Skin of body (tissue), 2 donors: ENCODE data around the gene RGPD8. TPM values are rescaled to one million over a fixed set of nuclear protein-coding genes. Genes with fewer than 3 reads are reported as not detected.
"Not testable (repeated sequence)": the region's sequence is repeated elsewhere in the genome, so short reads cannot be mapped to it uniquely, and the experiment has no call there.

ENCODE experiments used
- DNase-seq: peaks from one replicate; lab custom pipeline; 2025; lab: John Stamatoyannopoulos, UW
- total RNA-seq: library from RNA; depleted of rRNA; stranded (reverse); fragments of >200 nt; gene quantifications from one replicate; pipeline ENCODE4 v1.2.3, GENCODE V29; 2014

RGPD8 gene
- total RNA-seq, 1 donor from 2014 or later, result 26.2 TPM

GRCh38 chr2:112435716-112436431, 2.4 kb upstream of the RGPD8 start:
- DNase-seq, result not testable (repeated sequence)

GRCh38 chr2:112434890-112435715, 1.7 kb upstream of the RGPD8 start:
- DNase-seq, result not testable (repeated sequence)

- DNase-seq, result no peak
These were observed 686 bp upstream of the RGPD8 start for GRCh38 chr2:112433932-112434730.

- not testable (repeated sequence) for DNase-seq
These were observed 538 bp downstream of the RGPD8 start for GRCh38 chr2:112432735-112433479.

DNA sequence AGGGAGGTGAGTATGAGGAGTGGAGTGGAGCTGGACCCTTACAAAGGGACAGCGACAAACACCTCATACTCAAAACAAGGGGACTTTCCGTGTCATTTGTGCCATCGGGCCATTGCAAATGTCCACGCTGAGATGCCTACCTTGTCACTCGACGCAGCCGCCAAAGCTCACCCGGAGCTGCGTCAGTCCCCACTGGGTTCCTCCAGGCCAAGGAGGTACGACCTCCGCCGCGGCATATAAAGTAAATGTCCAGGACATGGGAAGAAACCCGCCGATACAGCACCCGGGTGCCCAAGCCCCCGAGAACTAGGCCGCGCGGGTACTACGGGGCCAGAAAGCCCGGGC, 1.1 kb downstream of the RGPD8 start:
- not testable (repeated sequence) for DNase-seq

- DNase-seq, result not testable (repeated sequence)
These were observed 1.7 kb downstream of the RGPD8 start for GRCh38 chr2:112431587-112432295.

GRCh38 chr2:112424553-112424952, 8.9 kb downstream of the RGPD8 start:
- DNase-seq, result not testable (repeated sequence)

GRCh38 chr2:112416860-112417259, 16.6 kb downstream of the RGPD8 start:
- not testable (repeated sequence) for DNase-seq

GRCh38 chr2:112360055-112360454, 73.4 kb downstream of the RGPD8 start:
- not testable (repeated sequence) for DNase-seq

GRCh38 chr2:112354335-112354734, 79.1 kb downstream of the RGPD8 start:
- not testable (repeated sequence) for DNase-seq

DNA sequence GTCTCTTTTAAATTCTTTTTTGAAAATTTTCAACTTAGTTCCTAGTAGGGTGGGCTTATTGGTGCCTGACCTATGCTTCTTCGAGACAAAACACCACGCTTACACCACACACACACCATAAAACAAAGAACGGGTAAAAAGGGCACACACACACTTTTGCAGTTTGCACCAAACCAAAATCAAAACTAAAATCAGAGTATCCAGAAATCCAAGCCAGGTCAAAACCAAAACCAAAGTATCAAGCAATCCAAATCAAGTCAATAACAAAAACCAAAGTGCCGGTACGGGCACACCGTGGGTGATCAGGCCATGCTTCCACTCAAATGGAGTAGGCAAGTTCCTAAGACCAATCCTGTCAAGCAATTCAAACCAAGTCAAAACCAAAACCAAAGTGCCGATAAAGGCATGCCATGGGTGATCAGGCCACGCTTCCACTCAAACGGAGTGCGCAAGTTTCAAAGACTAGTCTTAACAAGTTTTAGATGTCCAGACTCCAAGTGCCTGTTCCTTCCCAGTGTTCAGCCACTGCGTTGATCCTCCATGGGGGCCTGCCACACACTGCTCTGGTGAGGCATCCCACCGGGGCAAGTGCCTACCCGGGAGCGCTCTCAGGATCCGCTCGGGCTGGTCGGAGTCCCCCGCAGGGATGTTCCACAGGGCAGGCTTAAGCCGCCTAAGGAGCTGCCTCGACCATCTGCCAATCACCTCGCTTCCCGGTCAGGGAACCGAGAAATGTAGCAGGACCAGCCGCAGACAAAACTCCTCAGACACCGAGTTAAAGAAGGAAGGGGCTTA, 80.4 kb downstream of the RGPD8 start:
- DNase-seq, result not testable (repeated sequence)

- not testable (repeated sequence) for DNase-seq
These were observed 81.2 kb downstream of the RGPD8 start for GRCh38 chr2:112352292-112352691.

GRCh38 chr2:112345030-112346027, 88.1 kb downstream of the RGPD8 start:
- no peak for DNase-seq

DNA sequence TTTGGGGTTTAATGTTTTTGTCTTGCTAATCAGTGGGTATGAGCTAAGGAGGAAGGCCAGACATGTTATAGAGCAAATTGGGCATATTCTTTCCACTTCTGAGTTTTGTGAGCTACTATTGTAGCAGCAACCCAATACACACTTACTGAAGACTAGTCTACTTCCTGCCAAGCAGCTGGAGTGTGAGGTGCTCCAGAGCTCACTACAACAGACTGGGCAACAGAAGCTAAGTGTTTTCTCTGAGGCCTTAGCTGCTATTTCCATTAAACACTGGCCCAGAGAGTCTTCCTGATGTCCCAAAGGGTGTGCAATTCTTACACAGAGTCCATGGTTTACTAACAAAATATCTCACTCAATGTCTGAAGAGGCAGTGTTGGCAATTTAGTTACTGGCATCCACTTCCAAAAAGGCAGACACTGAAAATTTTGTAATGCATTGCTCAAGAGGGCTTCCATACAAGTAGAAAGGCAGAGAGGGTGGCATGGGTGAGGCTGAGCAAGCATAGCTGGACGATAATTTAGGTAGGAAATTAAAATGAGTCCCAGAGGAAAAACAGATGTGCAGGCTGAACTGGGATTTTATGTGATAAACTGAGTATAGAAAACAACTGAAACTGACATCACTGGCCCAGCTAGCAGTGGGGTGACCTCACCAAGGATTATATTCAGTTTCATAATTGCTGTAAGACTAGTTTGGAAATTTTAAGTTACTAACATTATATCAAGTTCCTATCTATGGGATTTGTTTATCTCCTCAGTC, 89.4 kb downstream of the RGPD8 start:
- no peak for DNase-seq

DNA sequence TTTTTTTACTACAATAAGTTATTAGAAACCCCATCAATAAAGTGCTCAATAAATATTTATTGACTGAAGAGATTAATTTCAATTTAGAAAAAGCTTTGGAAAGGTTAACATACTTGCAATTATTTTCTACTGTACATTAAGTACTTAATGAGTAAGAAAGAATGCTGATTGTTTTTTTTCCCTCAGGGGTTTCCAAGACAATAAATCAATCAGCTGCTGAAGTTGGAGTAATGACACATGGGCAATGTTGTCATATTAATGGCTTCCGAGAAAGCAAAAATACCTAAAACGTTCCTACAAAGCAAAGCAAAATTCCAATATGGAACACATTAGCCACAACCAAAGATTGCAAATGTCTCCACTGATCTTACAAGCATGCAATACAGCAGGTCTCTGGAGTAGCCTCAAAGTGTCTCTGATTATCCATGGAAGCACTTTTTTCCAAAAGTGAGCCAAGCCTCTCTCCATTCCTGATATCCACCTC, 91.3 kb downstream of the RGPD8 start:
- DNase-seq, result peak; percentile 9

- DNase-seq, result peak; percentile 41
These were observed 92.8 kb downstream of the RGPD8 start for GRCh38 chr2:112340475-112341267.

DNA sequence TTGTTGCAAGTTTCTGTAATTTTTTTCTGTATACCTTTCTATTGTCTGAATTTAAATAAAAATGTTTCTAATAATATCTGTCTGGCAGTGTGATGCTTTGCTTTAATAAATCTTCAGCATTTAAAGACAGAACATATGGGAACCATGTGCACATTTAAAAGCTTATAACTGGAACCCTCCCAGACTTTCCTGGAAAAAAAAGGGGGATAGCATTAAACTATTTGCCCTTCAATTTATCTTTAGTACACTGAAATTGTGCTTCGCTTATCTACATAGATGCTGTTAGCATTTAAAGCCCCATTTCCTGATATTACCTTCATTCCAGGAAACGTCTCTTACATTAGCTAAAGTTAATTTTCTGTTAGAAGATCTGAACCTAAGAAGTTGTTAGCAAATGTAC, 93.5 kb downstream of the RGPD8 start:
- DNase-seq, result peak; percentile 41
